CD4-positive, alpha-beta T cell (primary cell): Measurements from ENCODE around the gene ADAMTS17. TPM values are rescaled to one million over a fixed set of nuclear protein-coding genes. Genes with fewer than 3 reads are reported as not detected.
A peak's percentile ranks its signal among the peaks of the same experiment; 100 is the strongest.

Experiments used
- ATAC-seq: fragments of 200-7000 bp; cut with Tn5 transposase; one replicate; pipeline ENCODE4 v1.10.0; 2022; ENCODE audit warnings: mild to moderate bottlenecking; ENCODE audit not compliant: poor library complexity
- CTCF ChIA-PET: fragments of 350-600 bp; sonication (Branson Sonifier 250); formaldehyde crosslinking; loops from one replicate; lab custom pipeline; 2021; ENCODE audit warnings: antibody characterized with exemption, inconsistent platforms; lab: Charles Lee
- POLR2A ChIA-PET: fragments of 350-600 bp; sonication (Branson Sonifier 250); formaldehyde crosslinking; loops from one replicate; lab custom pipeline; 2021; ENCODE audit warnings: antibody characterized with exemption, inconsistent platforms; lab: Charles Lee
- DNase-seq, 14 experiments: peaks; one replicate each; pipeline ENCODE4 v3.0.0-alpha.2; 2013 to 2020; ENCODE audit warnings: mixed read lengths in 2 of 14
- H3K27ac ChIP-seq, 2 donors: one replicate each; pipeline versions ENCODE4 v1.5.1 to v1.7.0; 2013; ENCODE audit warnings: low read length in 2 of 2, low read depth in 1 of 2, mild to moderate bottlenecking in 1 of 2
- H3K27me3 ChIP-seq, 2 experiments: 1 replicate in 1 of 2; 2 replicates in 1 of 2; pipeline versions ENCODE4 v1.6.1 to v1.7.0; 2013; ENCODE audit warnings: low read length in 2 of 2, control low read depth in 1 of 2, mild to moderate bottlenecking in 1 of 2, moderate library complexity in 1 of 2; ENCODE audit not compliant: insufficient read depth in 2 of 2, control insufficient read depth in 1 of 2
- H3K36me3 ChIP-seq: one replicate; pipeline ENCODE4 v1.6.1; 2013; ENCODE audit warnings: low read length, control low read depth; ENCODE audit not compliant: insufficient read depth
- H3K4me1 ChIP-seq: one replicate; pipeline ENCODE4 v1.6.1; 2013; ENCODE audit warnings: low read length, control low read depth; ENCODE audit not compliant: insufficient read depth
- H3K4me3 ChIP-seq: one replicate; pipeline ENCODE4 v1.5.1; 2013; ENCODE audit warnings: mild to moderate bottlenecking, low read length, moderate library complexity
- H3K9me3 ChIP-seq, 2 experiments: 1 replicate in 1 of 2; 2 replicates in 1 of 2; pipeline versions ENCODE4 v1.6.1 to v1.7.0; 2013; ENCODE audit warnings: low read length in 2 of 2, mild to moderate bottlenecking in 2 of 2, control low read depth in 1 of 2, moderate library complexity in 1 of 2; ENCODE audit not compliant: control insufficient read depth in 1 of 2, insufficient read depth in 1 of 2
- H3K27ac Mint-ChIP-seq: one replicate; pipeline ENCODE4 v1.8.0; 2020; ENCODE audit warnings: mixed read lengths
- H3K27me3 Mint-ChIP-seq: one replicate; pipeline ENCODE4 v1.8.0; 2021; ENCODE audit warnings: mixed read lengths
- H3K36me3 Mint-ChIP-seq: one replicate; pipeline ENCODE4 v1.8.0; 2021; ENCODE audit warnings: low read depth, mixed read lengths
- H3K4me1 Mint-ChIP-seq: one replicate; pipeline ENCODE4 v1.8.0; 2021; ENCODE audit warnings: low read depth, mixed read lengths
- H3K4me3 Mint-ChIP-seq: one replicate; pipeline ENCODE4 v1.8.0; 2020; ENCODE audit warnings: mild to moderate bottlenecking, mixed read lengths
- H3K9me3 Mint-ChIP-seq: one replicate; pipeline ENCODE4 v1.8.0; 2020; ENCODE audit warnings: mixed read lengths
- intact Hi-C, 2 experiments: fragments of 100-400 bp; cut with DNase I in 1 of 2; cut with micrococcal nuclease in 1 of 2; formaldehyde crosslinking; loops; one replicate each; pipeline versions ENCODE4 v1.15.1 to v1.9.0; 2023 to 2025; cut with DNase I, micrococcal nuclease
- total RNA-seq, 174 experiments: library from RNA in 2 of 174; stranded (reverse) in 2 of 174; gene quantifications; one replicate each; pipeline ENCODE4 v1.2.3 and lab custom pipeline; 2021 to 2026
- TF ChIP-seq, protein P1 (sequence below): fragments of 200-600 bp; IDR thresholded peaks from one replicate; pipeline ENCODE4 v1.8.0; 2022; ENCODE audit warnings: antibody characterized with exemption, mild to moderate bottlenecking

Gene ADAMTS17
- total RNA-seq, 2 experiments from 2014 or later = 9.9 to 13.2 TPM

DNA sequence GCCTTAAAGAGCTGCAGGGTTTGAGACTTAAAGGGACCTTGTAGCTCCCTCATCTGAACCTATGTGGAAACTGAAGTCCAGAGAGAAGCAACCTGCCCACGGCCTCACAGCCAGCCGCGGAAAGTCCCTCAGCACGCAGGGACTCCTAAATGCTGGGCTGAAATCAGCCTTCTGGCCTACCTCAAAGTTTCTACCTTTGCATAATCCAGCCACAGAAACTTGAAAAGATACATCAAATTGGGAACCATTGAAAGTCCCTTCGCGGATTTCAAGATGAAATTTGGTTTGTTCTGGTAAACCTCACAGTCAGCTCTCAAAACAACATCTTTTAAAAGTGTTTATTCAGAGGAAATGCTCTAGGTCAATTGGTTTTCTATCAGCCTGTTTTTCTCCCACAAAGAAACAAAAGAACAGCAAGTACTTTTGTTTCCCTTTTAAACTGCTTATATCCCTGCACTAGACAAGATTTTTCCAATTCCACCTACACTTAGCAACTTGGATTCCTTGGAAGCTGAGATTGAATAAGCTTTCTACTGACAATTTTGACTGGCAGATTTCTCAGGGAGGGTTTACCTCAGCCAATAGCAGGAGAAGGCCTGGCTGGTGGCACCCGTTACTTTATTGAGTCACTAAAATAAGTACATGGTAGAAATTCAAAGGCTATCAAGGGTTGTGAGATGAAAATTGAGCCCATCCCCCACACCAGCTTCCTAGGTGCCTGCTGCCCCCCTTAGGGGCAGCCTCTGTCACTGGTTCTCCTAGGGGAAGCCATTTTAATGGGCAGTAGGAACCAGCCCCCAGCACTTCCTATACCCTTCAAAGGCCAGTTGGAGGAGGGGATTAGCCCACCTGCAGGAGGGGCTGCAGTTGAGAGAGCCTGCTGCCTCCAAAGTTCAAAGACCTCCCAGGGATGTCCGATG is 171.2 kb downstream of the ADAMTS17 start:
- no peaks in the 10 kb centered on the region for H3K36me3 ChIP-seq
- peaks cover 3% of the 10 kb centered on the region for H3K4me1 ChIP-seq
- intact Hi-C loops = no loop called here
- no peak for ATAC-seq
- no peak overlapping the region for H3K27ac ChIP-seq
- Mint-ChIP-seq H3K36me3 (peaks cover 2% of the 10 kb centered on the region), H3K27ac (no peak overlapping the region), H3K4me1 (no peaks in the 10 kb centered on the region), H3K27me3 (no peaks in the 10 kb centered on the region), H3K9me3 (peaks cover 2% of the 10 kb centered on the region), H3K4me3 (no peak overlapping the region)
- DNase-seq = peak in 2 of 14 experiments; percentile 1 to 4
- TF ChIP-seq, protein P1, sequence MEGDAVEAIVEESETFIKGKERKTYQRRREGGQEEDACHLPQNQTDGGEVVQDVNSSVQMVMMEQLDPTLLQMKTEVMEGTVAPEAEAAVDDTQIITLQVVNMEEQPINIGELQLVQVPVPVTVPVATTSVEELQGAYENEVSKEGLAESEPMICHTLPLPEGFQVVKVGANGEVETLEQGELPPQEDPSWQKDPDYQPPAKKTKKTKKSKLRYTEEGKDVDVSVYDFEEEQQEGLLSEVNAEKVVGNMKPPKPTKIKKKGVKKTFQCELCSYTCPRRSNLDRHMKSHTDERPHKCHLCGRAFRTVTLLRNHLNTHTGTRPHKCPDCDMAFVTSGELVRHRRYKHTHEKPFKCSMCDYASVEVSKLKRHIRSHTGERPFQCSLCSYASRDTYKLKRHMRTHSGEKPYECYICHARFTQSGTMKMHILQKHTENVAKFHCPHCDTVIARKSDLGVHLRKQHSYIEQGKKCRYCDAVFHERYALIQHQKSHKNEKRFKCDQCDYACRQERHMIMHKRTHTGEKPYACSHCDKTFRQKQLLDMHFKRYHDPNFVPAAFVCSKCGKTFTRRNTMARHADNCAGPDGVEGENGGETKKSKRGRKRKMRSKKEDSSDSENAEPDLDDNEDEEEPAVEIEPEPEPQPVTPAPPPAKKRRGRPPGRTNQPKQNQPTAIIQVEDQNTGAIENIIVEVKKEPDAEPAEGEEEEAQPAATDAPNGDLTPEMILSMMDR = no peak
- CTCF ChIA-PET = no interaction called here
- no peaks in the 10 kb centered on the region for H3K27me3 ChIP-seq
- peaks cover 19 to 35% of the 10 kb centered on the region in 2 experiments for H3K9me3 ChIP-seq
- H3K4me3 ChIP-seq = no peak overlapping the region
- POLR2A ChIA-PET = no interaction called here

GRCh38 chr15:100169615-100170290 is 172.0 kb downstream of the ADAMTS17 start:
- no peak overlapping the region for H3K27ac Mint-ChIP-seq
- Histone ChIP-seq H3K4me3 (no peak overlapping the region), H3K27me3 (no peaks in the 10 kb centered on the region), H3K27ac (no peak overlapping the region), H3K4me1 (peaks cover 3% of the 10 kb centered on the region), H3K9me3 (peaks cover 14 to 33% of the 10 kb centered on the region in 2 experiments), H3K36me3 (no peaks in the 10 kb centered on the region)
- ChIA-PET CTCF (no interaction called here), POLR2A (no interaction called here)
- intact Hi-C loops = no loop called here
- TF ChIP-seq, protein P1 = no peak
- H3K4me1 Mint-ChIP-seq = no peaks in the 10 kb centered on the region
- no peak overlapping the region for H3K4me3 Mint-ChIP-seq
- no peaks in the 10 kb centered on the region for H3K36me3 Mint-ChIP-seq
- peaks cover 2% of the 10 kb centered on the region for H3K9me3 Mint-ChIP-seq
- ATAC-seq (no peak), DNase-seq (no peak)
- H3K27me3 Mint-ChIP-seq = no peaks in the 10 kb centered on the region

- intact Hi-C loops = no loop called here
- ChIA-PET CTCF (no interaction called here), POLR2A (no interaction called here)
- Mint-ChIP-seq H3K27ac (no peak overlapping the region), H3K4me3 (no peak overlapping the region), H3K9me3 (peaks cover 2% of the 10 kb centered on the region), H3K27me3 (no peaks in the 10 kb centered on the region), H3K4me1 (no peaks in the 10 kb centered on the region), H3K36me3 (no peaks in the 10 kb centered on the region)
- TF ChIP-seq, protein P1 = no peak
- Histone ChIP-seq H3K4me3 (no peak overlapping the region), H3K27ac (no peak overlapping the region), H3K27me3 (no peaks in the 10 kb centered on the region), H3K9me3 (peaks cover 13 to 24% of the 10 kb centered on the region in 2 experiments), H3K4me1 (peaks cover 3% of the 10 kb centered on the region), H3K36me3 (no peaks in the 10 kb centered on the region)
- ATAC-seq = no peak
- no peak for DNase-seq
These were observed 173.0 kb downstream of the ADAMTS17 start for GRCh38 chr15:100168787-100169186.
